Lower leg skin (tissue), 4 donors: ENCODE measurements around the gene VTI1A. TPM values are rescaled to one million over a fixed set of nuclear protein-coding genes. Genes with fewer than 3 reads are reported as not detected.

ENCODE experiments used
- DNase-seq, 2 donors: peaks; one replicate each; pipeline ENCODE4 v3.0.0-alpha.2; 2019; ENCODE audit warnings: low spot score in 2 of 2
- H3K4me3 ChIP-seq: fragments of 200-600 bp; sonication (generic); 2 replicates; pipeline ENCODE4 v1.5.1; 2017; ENCODE audit warnings: mild to moderate bottlenecking, low read depth; ENCODE audit not compliant: poor library complexity, severe bottlenecking
- POLR2A ChIP-seq, 2 donors: fragments of 450-650 bp; IDR thresholded peaks; one replicate each; pipeline ENCODE4 v1.6.1; 2016 to 2017; ENCODE audit warnings: antibody characterized with exemption in 2 of 2, mild to moderate bottlenecking in 1 of 2, moderate library complexity in 1 of 2
- WGBS, 2 donors: methylation state at CpG; one replicate each; pipeline ENCODE4 v1.1.5; 2018; 5-methylcytosine and 5-hydroxymethylcytosine counted together
- intact Hi-C: fragments of 100-400 bp; cut with DNase I; formaldehyde crosslinking; loops from one replicate; pipeline ENCODE4 v1.15.0; 2023; ENCODE audit warnings: low total_unique reads
- total RNA-seq, 4 donors: library from RNA; depleted of rRNA; stranded (reverse); fragments of >200 nt; gene quantifications; one replicate each; pipeline ENCODE4 v1.1.0, GENCODE V29; 2016
- TF ChIP-seq, protein P1 (sequence below), 3 donors: fragments of 450-650 bp; IDR thresholded peaks; one replicate each; pipeline ENCODE4 v1.5.1; 2016; ENCODE audit warnings: antibody characterized with exemption in 3 of 3, mild to moderate bottlenecking in 3 of 3, moderate library complexity in 2 of 3

VTI1A gene
- total RNA-seq, 4 donors from 2014 or later = 30.8 to 85.7 (median 35.6) TPM

DNA sequence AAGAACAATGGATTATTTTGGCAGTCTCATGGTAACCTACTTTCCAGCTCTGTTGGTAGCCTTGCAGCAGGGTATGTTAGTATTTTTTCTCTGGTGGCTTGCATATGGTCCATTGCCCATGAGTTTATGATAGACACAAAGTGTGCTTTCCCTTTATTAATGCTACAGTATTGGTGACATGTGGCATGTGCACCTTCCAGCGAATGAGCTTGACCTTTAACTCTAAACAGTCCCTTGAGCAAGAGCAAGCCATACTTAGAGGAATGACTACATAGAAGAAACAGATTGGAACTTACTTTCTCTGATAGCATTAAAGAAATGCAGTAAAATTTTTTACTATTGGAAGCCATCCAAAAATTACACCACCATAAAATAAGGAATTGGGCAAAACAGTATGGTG is 73.9 kb downstream of the VTI1A start:
- intact Hi-C loops = no loop called here
- TF ChIP-seq, protein P1, sequence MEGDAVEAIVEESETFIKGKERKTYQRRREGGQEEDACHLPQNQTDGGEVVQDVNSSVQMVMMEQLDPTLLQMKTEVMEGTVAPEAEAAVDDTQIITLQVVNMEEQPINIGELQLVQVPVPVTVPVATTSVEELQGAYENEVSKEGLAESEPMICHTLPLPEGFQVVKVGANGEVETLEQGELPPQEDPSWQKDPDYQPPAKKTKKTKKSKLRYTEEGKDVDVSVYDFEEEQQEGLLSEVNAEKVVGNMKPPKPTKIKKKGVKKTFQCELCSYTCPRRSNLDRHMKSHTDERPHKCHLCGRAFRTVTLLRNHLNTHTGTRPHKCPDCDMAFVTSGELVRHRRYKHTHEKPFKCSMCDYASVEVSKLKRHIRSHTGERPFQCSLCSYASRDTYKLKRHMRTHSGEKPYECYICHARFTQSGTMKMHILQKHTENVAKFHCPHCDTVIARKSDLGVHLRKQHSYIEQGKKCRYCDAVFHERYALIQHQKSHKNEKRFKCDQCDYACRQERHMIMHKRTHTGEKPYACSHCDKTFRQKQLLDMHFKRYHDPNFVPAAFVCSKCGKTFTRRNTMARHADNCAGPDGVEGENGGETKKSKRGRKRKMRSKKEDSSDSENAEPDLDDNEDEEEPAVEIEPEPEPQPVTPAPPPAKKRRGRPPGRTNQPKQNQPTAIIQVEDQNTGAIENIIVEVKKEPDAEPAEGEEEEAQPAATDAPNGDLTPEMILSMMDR (IDR thresholded peaks at IDR 0.05) = no peak
- no peak for TF ChIP-seq POLR2A (IDR thresholded peaks at IDR 0.05)
- no peak overlapping the region for H3K4me3 ChIP-seq
- DNase-seq = no peak
- 85 to 97% methylated on average over 1 of the region's 1 CpG for WGBS, 2 donors

DNA sequence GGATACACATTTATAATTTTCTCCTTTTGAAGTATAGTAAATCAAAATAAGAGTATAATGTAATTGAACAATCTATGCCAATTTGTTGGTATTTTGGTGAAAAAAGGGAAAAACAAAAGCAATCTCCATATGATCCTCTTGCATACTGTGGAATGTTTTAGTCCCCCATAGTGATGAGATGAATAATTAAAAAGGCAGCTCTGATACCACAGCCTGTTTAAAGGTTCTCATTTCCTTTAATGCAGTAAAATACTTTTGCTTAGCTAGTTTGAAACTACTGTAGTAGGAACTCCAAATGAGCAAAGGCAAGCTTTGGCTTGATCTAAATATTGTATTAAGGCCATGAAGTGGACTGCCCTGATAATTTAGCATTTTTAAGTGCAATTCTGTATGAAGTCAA is 77.6 kb downstream of the VTI1A start:
- H3K4me3 ChIP-seq = no peak overlapping the region
- TF ChIP-seq, protein P1 (IDR thresholded peaks at IDR 0.05) = no peak
- TF ChIP-seq POLR2A (IDR thresholded peaks at IDR 0.05) = no peak
- DNase-seq = no peak
- intact Hi-C loops = no loop called here

DNA sequence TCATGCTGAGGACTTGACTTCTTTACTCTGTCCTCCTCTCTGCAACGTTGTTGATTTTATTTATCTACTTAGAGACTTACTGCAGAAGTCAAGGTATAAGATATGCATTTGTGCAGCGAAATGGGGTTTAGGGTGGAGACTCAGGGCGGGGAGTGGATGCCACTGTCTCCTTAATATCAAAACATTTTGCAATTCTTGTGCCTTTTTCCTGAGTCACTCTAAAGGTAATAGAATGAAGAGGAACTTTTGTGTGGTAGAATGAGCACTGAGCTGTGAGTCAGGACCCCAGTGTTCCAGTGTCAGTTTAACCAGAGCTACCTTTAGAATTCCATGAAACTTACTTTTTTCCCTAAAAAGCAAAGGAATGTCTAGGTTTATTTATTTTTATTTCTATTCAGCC is 78.2 kb downstream of the VTI1A start:
- intact Hi-C loops = no loop called here
- 76 to 79% methylated on average over 3 of the region's 3 CpGs for WGBS, 2 donors
- no peak overlapping the region for H3K4me3 ChIP-seq
- no peak for TF ChIP-seq POLR2A (IDR thresholded peaks at IDR 0.05)
- TF ChIP-seq, protein P1 (IDR thresholded peaks at IDR 0.05) = no peak
- DNase-seq = no peak

DNA sequence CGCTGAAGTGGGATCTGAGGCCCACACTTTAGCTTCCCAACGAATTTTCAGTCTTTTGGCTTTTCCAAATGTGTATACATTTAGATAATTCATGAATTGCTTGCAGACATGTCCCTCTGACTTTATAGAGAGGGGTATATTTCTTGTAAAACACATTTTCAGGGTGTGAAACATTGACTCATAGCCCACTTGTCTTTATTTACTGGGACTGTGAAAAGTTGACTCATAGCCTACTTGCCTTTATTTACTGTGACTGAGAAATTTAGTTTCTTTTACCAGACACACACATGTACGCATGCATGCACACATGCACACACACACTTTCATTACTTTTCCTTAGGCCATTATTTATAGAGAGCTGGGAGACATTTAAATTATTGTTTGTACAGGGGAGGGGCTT is 79.1 kb downstream of the VTI1A start:
- 73 to 91% methylated on average over 3 of the region's 3 CpGs for WGBS, 2 donors
- TF ChIP-seq POLR2A (IDR thresholded peaks at IDR 0.05) = no peak
- TF ChIP-seq, protein P1 (IDR thresholded peaks at IDR 0.05) = no peak

DNA sequence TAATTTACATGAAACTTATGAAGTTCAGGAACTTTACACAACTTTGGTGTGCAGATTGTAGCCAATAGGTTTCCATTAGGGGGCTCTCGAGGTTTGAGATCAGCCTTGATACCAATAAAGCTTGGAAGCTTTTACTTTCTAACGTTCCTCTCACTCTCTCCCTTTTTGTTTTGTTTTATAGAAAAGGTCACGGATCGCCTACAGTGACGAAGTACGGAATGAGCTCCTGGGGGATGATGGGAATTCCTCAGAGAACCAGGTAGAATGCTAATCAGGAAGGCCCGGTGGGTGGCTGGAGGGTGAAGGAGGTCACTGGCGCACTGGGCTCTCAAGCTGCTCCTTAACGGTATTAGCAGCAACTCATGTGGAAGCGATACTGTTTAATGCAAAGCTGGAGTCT is 79.9 kb downstream of the VTI1A start:
- intact Hi-C loops = no loop called here
- DNase-seq = no peak
- no peak for TF ChIP-seq POLR2A (IDR thresholded peaks at IDR 0.05)
- TF ChIP-seq, protein P1 (IDR thresholded peaks at IDR 0.05) = no peak
- 88% methylated on average over 10 of the region's 10 CpGs for WGBS, 2 donors
- no peak overlapping the region for H3K4me3 ChIP-seq

More for the DNA sequence above, 79.1 kb downstream of the VTI1A start:
- no peak for DNase-seq
- intact Hi-C loops = no loop called here
- H3K4me3 ChIP-seq = no peak overlapping the region

DNA sequence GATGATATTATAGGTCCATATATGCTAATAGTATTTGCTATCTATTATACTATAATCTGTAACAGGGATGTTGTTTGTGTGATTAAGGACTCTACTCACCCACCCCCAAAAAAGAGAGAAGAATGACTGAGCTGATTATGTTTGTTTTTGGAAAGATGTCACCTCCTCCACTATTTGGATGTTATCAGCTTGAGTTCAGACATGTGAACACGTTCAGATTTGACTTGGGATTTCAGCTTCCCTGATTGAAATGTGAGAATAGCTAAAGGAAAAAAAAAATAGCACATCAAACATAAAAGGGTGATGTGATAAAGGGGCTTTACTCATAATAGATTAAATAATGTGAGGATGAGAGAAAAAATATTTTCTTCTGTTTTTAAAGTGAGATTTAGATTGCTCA is 81.2 kb downstream of the VTI1A start:
- intact Hi-C loops = no loop called here
- H3K4me3 ChIP-seq = no peak overlapping the region
- TF ChIP-seq, protein P1 (IDR thresholded peaks at IDR 0.05) = no peak
- TF ChIP-seq POLR2A (IDR thresholded peaks at IDR 0.05) = no peak
- 59 to 63% methylated on average over 1 of the region's 1 CpG for WGBS, 2 donors
- no peak for DNase-seq
